ENCODE results near the gene IQGAP3. TPM values are rescaled to one million over a fixed set of nuclear protein-coding genes. Genes with fewer than 3 reads are reported as not detected.

IQGAP3 gene
- total RNA-seq, 3 donors from 2014 or later: 3.4 to 15.5 (median 5.7) TPM

DNA sequence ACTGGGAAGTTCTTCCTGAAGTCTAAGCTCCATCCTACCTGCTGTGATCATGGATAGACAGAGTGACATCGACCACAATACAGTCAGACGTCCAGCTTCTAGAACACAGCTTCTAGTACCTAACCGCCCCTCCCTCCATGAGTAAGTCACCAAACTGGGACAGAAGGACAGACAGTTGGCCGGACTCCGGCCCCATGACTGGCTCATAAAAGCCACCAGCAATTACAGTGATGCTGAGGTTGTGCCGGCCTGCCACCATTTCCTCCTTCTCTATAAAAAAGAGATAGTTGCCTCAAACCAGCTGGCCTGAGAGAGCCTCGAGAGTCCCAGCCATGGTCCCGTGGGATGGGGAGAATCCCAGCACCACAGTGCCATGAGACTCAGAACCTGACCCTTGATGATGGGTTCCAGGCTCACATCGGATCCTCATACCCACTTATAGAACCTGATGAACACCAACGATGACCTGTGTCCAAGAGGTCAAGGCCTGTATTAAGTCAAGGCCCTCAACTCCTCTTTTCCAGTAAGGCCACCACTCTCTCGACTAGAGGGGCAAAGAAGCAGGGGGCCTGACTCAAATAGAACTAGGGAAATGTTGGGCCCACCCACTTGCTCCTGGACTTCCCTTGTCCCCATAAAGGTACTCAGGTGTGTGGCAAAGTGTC is 75.2 kb downstream of the IQGAP3 start:
- peak; percentile 69 to 77 (median 71) for DNase-seq
- TF ChIP-seq, protein P1, sequence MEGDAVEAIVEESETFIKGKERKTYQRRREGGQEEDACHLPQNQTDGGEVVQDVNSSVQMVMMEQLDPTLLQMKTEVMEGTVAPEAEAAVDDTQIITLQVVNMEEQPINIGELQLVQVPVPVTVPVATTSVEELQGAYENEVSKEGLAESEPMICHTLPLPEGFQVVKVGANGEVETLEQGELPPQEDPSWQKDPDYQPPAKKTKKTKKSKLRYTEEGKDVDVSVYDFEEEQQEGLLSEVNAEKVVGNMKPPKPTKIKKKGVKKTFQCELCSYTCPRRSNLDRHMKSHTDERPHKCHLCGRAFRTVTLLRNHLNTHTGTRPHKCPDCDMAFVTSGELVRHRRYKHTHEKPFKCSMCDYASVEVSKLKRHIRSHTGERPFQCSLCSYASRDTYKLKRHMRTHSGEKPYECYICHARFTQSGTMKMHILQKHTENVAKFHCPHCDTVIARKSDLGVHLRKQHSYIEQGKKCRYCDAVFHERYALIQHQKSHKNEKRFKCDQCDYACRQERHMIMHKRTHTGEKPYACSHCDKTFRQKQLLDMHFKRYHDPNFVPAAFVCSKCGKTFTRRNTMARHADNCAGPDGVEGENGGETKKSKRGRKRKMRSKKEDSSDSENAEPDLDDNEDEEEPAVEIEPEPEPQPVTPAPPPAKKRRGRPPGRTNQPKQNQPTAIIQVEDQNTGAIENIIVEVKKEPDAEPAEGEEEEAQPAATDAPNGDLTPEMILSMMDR (IDR thresholded peaks at IDR 0.05): no peak
- Histone ChIP-seq H3K4me1 (ENCODE audit: low read depth) (peaks cover 66% of the 10 kb centered on the region), H3K9me3 (no peaks in the 10 kb centered on the region), H3K4me3 (no peak overlapping the region), H3K36me3 (ENCODE audit: low read depth) (peaks cover 3% of the 10 kb centered on the region)
- ATAC-seq: peak; percentile 22
- intact Hi-C loops (cut with DNase I, micrococcal nuclease): loop anchor here in 1 of 2 donors (5.0 kb wide), 1 partner anchor 35 kb away; no protein-coding TSS in a partner anchor

DNA sequence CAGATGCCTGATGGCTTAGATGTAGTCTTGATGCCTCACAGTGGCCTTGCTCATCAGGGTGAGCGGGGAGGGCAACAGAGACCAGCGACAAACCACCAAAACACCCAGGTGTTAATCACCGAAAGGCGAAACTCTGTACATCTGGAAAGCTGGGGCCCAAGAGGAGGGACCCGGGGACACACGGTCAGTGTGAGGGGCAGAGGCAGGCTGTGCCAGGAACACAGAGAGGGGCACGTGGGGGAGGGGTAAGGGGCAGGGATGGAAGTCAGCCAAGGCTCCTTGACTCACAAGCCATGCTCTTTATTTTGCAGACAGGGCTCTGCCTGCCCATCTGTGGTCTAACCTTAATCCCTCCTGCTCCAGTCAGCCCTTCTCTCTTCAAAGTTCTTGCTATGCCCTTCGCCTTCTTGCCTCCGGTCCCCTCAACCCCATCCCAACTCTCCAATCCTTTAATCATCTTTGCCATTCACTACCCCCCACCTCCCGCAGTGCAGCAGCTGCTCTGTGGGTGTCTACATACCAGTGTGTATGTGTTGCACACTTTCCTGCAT is 76.1 kb downstream of the IQGAP3 start:
- intact Hi-C loops (cut with DNase I, micrococcal nuclease): loop anchor here in 1 of 2 donors (5.0 kb wide), 1 partner anchor 34 kb away; no protein-coding TSS in a partner anchor
- peak; percentile 57 to 63 (median 61) for DNase-seq
- H3K4me1 ChIP-seq (ENCODE audit: low read depth): peaks cover 71% of the 10 kb centered on the region
- H3K36me3 ChIP-seq (ENCODE audit: low read depth): peaks cover 3% of the 10 kb centered on the region
- H3K9me3 ChIP-seq: no peaks in the 10 kb centered on the region
- no peak overlapping the region for H3K4me3 ChIP-seq
- TF ChIP-seq, protein P1 (IDR thresholded peaks at IDR 0.05): no peak
- ATAC-seq: no peak

DNA sequence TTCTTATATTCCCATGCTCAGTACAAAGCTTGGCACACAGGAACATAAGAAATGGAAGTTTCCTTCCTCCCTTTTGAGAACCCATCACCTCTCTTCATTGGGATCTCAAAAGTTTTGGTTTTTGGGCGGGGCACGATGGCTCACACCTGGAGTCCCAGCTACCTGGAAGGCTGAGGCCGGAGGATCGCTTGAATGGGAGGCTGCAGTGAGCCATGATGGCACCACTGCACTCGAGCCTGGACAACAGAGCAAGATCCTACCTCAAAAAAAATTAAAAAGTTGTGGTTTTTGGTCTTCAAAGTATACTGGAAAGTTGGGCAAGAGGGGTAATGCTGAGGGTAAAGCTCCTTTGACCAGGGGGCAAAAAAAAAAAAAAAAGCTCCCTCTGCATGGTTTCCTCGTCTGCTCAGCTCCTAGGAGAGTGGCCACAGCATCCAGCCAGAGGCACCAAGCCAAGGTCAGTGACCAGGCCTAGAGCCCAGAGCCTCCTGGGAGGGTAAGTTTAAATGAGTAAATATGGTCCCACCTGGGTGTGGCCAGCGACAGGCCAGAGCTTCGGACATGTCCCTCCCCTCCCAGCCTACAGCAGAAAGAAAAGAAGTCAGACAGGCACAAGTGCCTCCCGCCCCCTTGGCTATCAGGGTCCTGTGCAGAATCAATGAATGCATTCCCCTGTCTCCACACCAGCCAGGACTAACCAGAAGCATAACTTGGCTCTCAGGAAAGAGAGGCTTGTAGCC is 76.8 kb downstream of the IQGAP3 start:
- peak; percentile 50 to 58 (median 55) for DNase-seq
- peaks cover 78% of the 10 kb centered on the region for H3K4me1 ChIP-seq (ENCODE audit: low read depth)
- TF ChIP-seq, protein P1 (IDR thresholded peaks at IDR 0.05): no peak
- intact Hi-C loops (cut with DNase I, micrococcal nuclease): loop anchor here in 1 of 2 donors (5.0 kb wide), 1 partner anchor 33 kb away; no protein-coding TSS in a partner anchor
- no peak overlapping the region for H3K4me3 ChIP-seq
- no peak for ATAC-seq
- peaks cover under 1% of the 10 kb centered on the region for H3K36me3 ChIP-seq (ENCODE audit: low read depth)
- no peaks in the 10 kb centered on the region for H3K9me3 ChIP-seq

DNA sequence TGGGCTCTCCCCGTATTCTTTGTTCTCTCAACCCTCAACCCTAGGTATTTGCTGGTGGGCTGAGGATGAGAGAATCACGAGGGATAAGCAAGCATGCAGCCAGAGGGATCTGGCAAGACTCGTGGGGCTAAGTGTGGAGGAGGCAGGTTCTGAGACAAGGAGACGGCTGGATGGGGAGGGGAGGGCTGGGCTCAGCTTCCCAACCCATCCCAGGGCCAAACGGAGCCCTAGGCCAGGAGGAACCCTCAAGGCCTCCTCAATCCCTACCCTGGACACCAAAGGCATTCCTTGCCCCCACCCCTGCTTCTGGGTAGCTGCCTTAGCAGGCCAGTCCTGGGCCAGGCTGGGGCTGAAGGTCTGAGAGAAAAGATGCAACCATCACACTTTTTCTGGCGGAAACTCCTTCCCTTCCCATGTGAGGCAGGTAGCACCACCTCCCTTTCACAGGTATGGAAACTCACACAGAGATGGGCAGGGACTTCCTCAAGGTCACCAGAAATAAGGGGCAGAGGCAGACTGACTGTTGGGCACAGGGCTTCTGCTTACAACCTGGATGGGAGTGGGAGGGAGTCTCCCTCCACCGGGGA is 78.0 kb downstream of the IQGAP3 start:
- H3K4me1 ChIP-seq (ENCODE audit: low read depth): peaks cover 90% of the 10 kb centered on the region
- no peak overlapping the region for H3K4me3 ChIP-seq
- ATAC-seq (no peak), DNase-seq (peak in 2 of 3 donors; percentile 16 to 38)
- no peaks in the 10 kb centered on the region for H3K9me3 ChIP-seq
- no peaks in the 10 kb centered on the region for H3K36me3 ChIP-seq (ENCODE audit: low read depth)
- TF ChIP-seq, protein P1 (IDR thresholded peaks at IDR 0.05): no peak
- intact Hi-C loops (cut with DNase I, micrococcal nuclease): no loop called here

DNA sequence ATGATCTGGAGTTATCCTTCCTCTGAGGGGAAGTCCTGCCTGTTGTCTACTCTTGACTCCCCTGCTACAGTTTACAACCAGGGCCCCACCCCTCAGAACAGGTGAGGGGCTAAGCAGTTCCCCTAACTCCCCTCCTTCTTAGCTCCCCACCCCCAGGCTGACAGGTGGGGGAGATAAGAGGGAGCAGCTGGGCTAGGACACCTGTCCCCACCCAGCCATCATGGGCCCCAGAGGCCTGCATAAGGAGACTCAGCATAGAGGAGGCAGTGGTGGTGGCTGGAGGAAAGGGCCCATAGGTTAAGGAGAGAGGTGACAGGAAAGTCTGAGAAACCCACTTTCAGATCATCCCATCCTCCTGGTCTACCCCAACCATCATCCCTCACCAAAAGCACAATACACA is 78.6 kb downstream of the IQGAP3 start:
- TF ChIP-seq, protein P1 (IDR thresholded peaks at IDR 0.05): no peak
- ATAC-seq: no peak
- intact Hi-C loops (cut with DNase I, micrococcal nuclease): no loop called here
- Histone ChIP-seq H3K4me1 (ENCODE audit: low read depth) (peaks cover 95% of the 10 kb centered on the region), H3K36me3 (ENCODE audit: low read depth) (no peaks in the 10 kb centered on the region), H3K9me3 (no peaks in the 10 kb centered on the region), H3K4me3 (no peak overlapping the region)
- peak in 2 of 3 donors; percentile 23 to 40 for DNase-seq

Data from mucosa of descending colon (tissue), 3 donors.